ENCODE data around the gene PIM3.

DNA sequence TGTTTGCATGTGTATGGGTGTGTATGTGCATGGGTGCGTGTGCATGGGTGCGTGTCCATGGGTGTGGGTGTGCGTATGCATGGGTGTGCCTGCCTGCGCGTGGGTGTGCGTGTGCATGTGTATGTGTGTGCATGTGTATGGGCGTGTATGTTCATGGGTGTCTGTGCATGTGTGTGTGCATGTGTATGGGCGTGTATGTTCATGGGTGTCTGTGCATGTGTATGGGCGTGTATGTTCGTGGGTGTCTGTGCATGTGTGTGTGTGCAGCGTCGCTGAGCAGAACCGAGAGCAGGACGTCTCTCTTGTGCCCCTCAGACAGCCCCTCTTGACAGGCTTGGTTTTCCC is 38.1 kb downstream of the PIM3 start:
- no peak for TF ChIP-seq EZH2 (IDR thresholded peaks at IDR 0.05; ENCODE audit: borderline replicate concordance, low read length)
- no peak for TF ChIP-seq CTCF (conservative IDR thresholded peaks at IDR 0.05 in 1 of 2, IDR thresholded peaks at IDR 0.05 in 1 of 2; ENCODE audit: extremely low read depth in 1 of 2, insufficient read depth in 1 of 2, low read depth in 1 of 2, low read length in 2 of 2)
